Glutamatergic neuron (in vitro differentiated cells): Measurements from ENCODE around the gene ASAP3. TPM values are rescaled to one million over a fixed set of nuclear protein-coding genes. Genes with fewer than 3 reads are reported as not detected.
A peak's percentile ranks its signal among the peaks of the same experiment; 100 is the strongest.

Experiments used
- DNase-seq: peaks from one replicate; pipeline ENCODE4 v3.0.0; 2022
- H3K27ac Mint-ChIP-seq: one replicate; pipeline ENCODE4 v1.8.0; 2020; ENCODE audit warnings: mild to moderate bottlenecking, mixed read lengths, inconsistent platforms; ENCODE audit not compliant: unreplicated experiment
- H3K27me3 Mint-ChIP-seq: one replicate; pipeline ENCODE4 v1.8.0; 2020; ENCODE audit warnings: mild to moderate bottlenecking, moderate library complexity, mixed read lengths, inconsistent platforms; ENCODE audit not compliant: unreplicated experiment
- H3K36me3 Mint-ChIP-seq: one replicate; pipeline ENCODE4 v1.8.0; 2020; ENCODE audit warnings: mild to moderate bottlenecking, mixed read lengths, inconsistent platforms; ENCODE audit not compliant: unreplicated experiment
- H3K4me1 Mint-ChIP-seq: one replicate; pipeline ENCODE4 v1.8.0; 2020; ENCODE audit warnings: mild to moderate bottlenecking, low read depth, mixed read lengths, inconsistent platforms; ENCODE audit not compliant: unreplicated experiment
- H3K4me3 Mint-ChIP-seq: one replicate; pipeline ENCODE4 v1.8.0; 2020; ENCODE audit warnings: mild to moderate bottlenecking, mixed read lengths, inconsistent platforms; ENCODE audit not compliant: unreplicated experiment
- H3K9me3 Mint-ChIP-seq: one replicate; pipeline ENCODE4 v1.8.0; 2020; ENCODE audit warnings: mild to moderate bottlenecking, moderate library complexity, mixed read lengths, inconsistent platforms; ENCODE audit not compliant: unreplicated experiment
- CTCF ChIP-seq: fragments of 200-600 bp; sonication (generic); IDR thresholded peaks from one replicate; pipeline ENCODE4 v1.5.0; 2021; ENCODE audit not compliant: partially characterized antibody, unreplicated experiment
- total RNA-seq: library from RNA; stranded (reverse); fragmentation: NEBNext Ultra II Directional; extraction: Animal tissue kit (Norgen Biotek cat#: 25700); gene quantifications from one replicate; pipeline ENCODE4 v1.2.1, GENCODE V29; 2021; ENCODE audit not compliant: unreplicated experiment

ASAP3 gene
- total RNA-seq, 1 donor from 2014 or later, result 53.5 TPM

- Mint-ChIP-seq H3K4me3 (peak within 1 kb of the TSS; percentile 73), H3K4me1 (peaks cover 7% of the 10 kb centered on the region), H3K27me3 (peaks cover 16% of the 10 kb centered on the region), H3K27ac (no peak within 1 kb of the TSS), H3K9me3 (peaks cover 3% of the 10 kb centered on the region), H3K36me3 (peaks cover 9% of the 10 kb centered on the region)
- no peak for TF ChIP-seq CTCF
- peak; percentile 52 for DNase-seq
Measured at GRCh38 chr1:23424293-23425192, 59.4 kb downstream of the ASAP3 start, which contains the start of gene TCEA3. TCEA3 (minus strand) TSS chr1:23424748; CDS start chr1:23424633, 115 bp downstream.

- no peak for TF ChIP-seq CTCF
- DNase-seq, result peak; percentile 44
- Mint-ChIP-seq H3K27me3 (peaks cover 15% of the 10 kb centered on the region), H3K27ac (no peak overlapping the region), H3K36me3 (peaks cover 9% of the 10 kb centered on the region), H3K9me3 (peaks cover 7% of the 10 kb centered on the region), H3K4me1 (peaks cover 7% of the 10 kb centered on the region), H3K4me3 (peak overlapping the region; percentile 64)
Measured at GRCh38 chr1:23423415-23424292, 60.3 kb downstream of the ASAP3 start.

GRCh38 chr1:23422941-23423340 lies 61.0 kb downstream of the ASAP3 start:
- Mint-ChIP-seq H3K27ac (no peak overlapping the region), H3K9me3 (peaks cover 7% of the 10 kb centered on the region), H3K36me3 (peaks cover 9% of the 10 kb centered on the region), H3K27me3 (peaks cover 15% of the 10 kb centered on the region), H3K4me1 (peaks cover 7% of the 10 kb centered on the region), H3K4me3 (no peak overlapping the region)
- no peak for TF ChIP-seq CTCF
- DNase-seq, result no peak

- peaks cover 9% of the 10 kb centered on the region for H3K4me1 Mint-ChIP-seq
- no peak overlapping the region for H3K27ac Mint-ChIP-seq
- peaks cover 7% of the 10 kb centered on the region for H3K9me3 Mint-ChIP-seq
- H3K27me3 Mint-ChIP-seq, result peaks cover 15% of the 10 kb centered on the region
- peaks cover 9% of the 10 kb centered on the region for H3K36me3 Mint-ChIP-seq
- DNase-seq, result no peak
- H3K4me3 Mint-ChIP-seq, result no peak overlapping the region
- no peak for TF ChIP-seq CTCF
Measured at GRCh38 chr1:23422241-23422877, 61.6 kb downstream of the ASAP3 start.
